Central memory CD8-positive, alpha-beta T cell (primary cell): ENCODE data around the gene ARMC2.

Source experiments
- ATAC-seq: fragments of 150-1000 bp; cut with Tn5 transposase; replicated peaks from 2 replicates; pipeline ENCODE4 v1.10.0; 2022; ENCODE audit warnings: mild to moderate bottlenecking, moderate FRiP score, moderate number of reproducible peaks; ENCODE audit not compliant: poor library complexity, severe bottlenecking; ENCODE audit errors: extremely low read depth
- DNase-seq, 2 donors: peaks; one replicate each; pipeline ENCODE4 v3.0.0; 2021; ENCODE audit warnings: low spot score in 2 of 2
- H3K27ac Mint-ChIP-seq: one replicate; pipeline ENCODE4 v1.8.0; 2022; ENCODE audit warnings: low read depth, mild to moderate bottlenecking, moderate library complexity, mixed read lengths
- H3K27me3 Mint-ChIP-seq: one replicate; pipeline ENCODE4 v1.8.0; 2022; ENCODE audit warnings: mixed read lengths
- H3K36me3 Mint-ChIP-seq: one replicate; pipeline ENCODE4 v1.8.0; 2022; ENCODE audit warnings: mild to moderate bottlenecking, moderate library complexity, mixed read lengths; ENCODE audit not compliant: insufficient read depth
- H3K4me1 Mint-ChIP-seq: one replicate; pipeline ENCODE4 v1.8.0; 2022; ENCODE audit warnings: mixed read lengths
- H3K4me3 Mint-ChIP-seq: one replicate; pipeline ENCODE4 v1.8.0; 2022; ENCODE audit warnings: mild to moderate bottlenecking, moderate library complexity, mixed read lengths
- H3K9me3 Mint-ChIP-seq: one replicate; pipeline ENCODE4 v1.8.0; 2022; ENCODE audit warnings: mixed read lengths

The ARMC2 gene

GRCh38 chr6:109013656-109014305 lies 165.6 kb downstream of the ARMC2 start:
- no peaks in the 10 kb centered on the region for H3K9me3 Mint-ChIP-seq
- H3K27me3 Mint-ChIP-seq = no peaks in the 10 kb centered on the region
- peaks cover 37% of the 10 kb centered on the region for H3K4me1 Mint-ChIP-seq
- no peak for ATAC-seq
- DNase-seq = no peak
- H3K4me3 Mint-ChIP-seq = no peak overlapping the region
- H3K36me3 Mint-ChIP-seq = peaks cover 9% of the 10 kb centered on the region
- H3K27ac Mint-ChIP-seq = peak overlapping the region; percentile 18

- H3K27ac Mint-ChIP-seq = peak overlapping the region; percentile 18
Measured at GRCh38 chr6:109014606-109015005, 166.4 kb downstream of the ARMC2 start.

GRCh38 chr6:109015176-109015575 lies 167.0 kb downstream of the ARMC2 start:
- H3K9me3 Mint-ChIP-seq = no peaks in the 10 kb centered on the region
- no peak for DNase-seq
- H3K4me1 Mint-ChIP-seq = peaks cover 38% of the 10 kb centered on the region

More at GRCh38 chr6:109014606-109015005, 166.4 kb downstream of the ARMC2 start:
- Mint-ChIP-seq H3K27me3 (no peaks in the 10 kb centered on the region), H3K9me3 (no peaks in the 10 kb centered on the region), H3K36me3 (peaks cover 6% of the 10 kb centered on the region), H3K4me3 (no peak overlapping the region), H3K4me1 (peaks cover 43% of the 10 kb centered on the region)
- ATAC-seq (no peak), DNase-seq (no peak)

GRCh38 chr6:109019911-109020310 lies 171.7 kb downstream of the ARMC2 start:
- H3K27me3 Mint-ChIP-seq = no peaks in the 10 kb centered on the region
- no peaks in the 10 kb centered on the region for H3K9me3 Mint-ChIP-seq
- no peak overlapping the region for H3K4me3 Mint-ChIP-seq
- DNase-seq (no peak), ATAC-seq (peak; percentile 64)
- H3K4me1 Mint-ChIP-seq = peaks cover 28% of the 10 kb centered on the region
- H3K27ac Mint-ChIP-seq = peak overlapping the region; percentile 67
- no peaks in the 10 kb centered on the region for H3K36me3 Mint-ChIP-seq

More at GRCh38 chr6:109015176-109015575, 167.0 kb downstream of the ARMC2 start:
- ATAC-seq = no peak
- H3K27me3 Mint-ChIP-seq = no peaks in the 10 kb centered on the region
- H3K36me3 Mint-ChIP-seq = peaks cover under 1% of the 10 kb centered on the region
- H3K27ac Mint-ChIP-seq = no peak overlapping the region
- H3K4me3 Mint-ChIP-seq = no peak overlapping the region

GRCh38 chr6:109021870-109022269 lies 173.6 kb downstream of the ARMC2 start:
- Mint-ChIP-seq H3K4me1 (peaks cover 34% of the 10 kb centered on the region), H3K4me3 (no peak overlapping the region), H3K27ac (no peak overlapping the region), H3K36me3 (no peaks in the 10 kb centered on the region), H3K9me3 (no peaks in the 10 kb centered on the region), H3K27me3 (no peaks in the 10 kb centered on the region)
- ATAC-seq (no peak), DNase-seq (no peak)

GRCh38 chr6:109023356-109023925 lies 175.2 kb downstream of the ARMC2 start:
- peak overlapping the region; percentile 3 for H3K27ac Mint-ChIP-seq
- DNase-seq (no peak), ATAC-seq (no peak)
- H3K27me3 Mint-ChIP-seq = no peaks in the 10 kb centered on the region
- no peak overlapping the region for H3K4me3 Mint-ChIP-seq
- H3K4me1 Mint-ChIP-seq = peaks cover 34% of the 10 kb centered on the region
- no peaks in the 10 kb centered on the region for H3K9me3 Mint-ChIP-seq
- no peaks in the 10 kb centered on the region for H3K36me3 Mint-ChIP-seq
